Measurements from ENCODE around the gene MYBPH.

Gene MYBPH

DNA sequence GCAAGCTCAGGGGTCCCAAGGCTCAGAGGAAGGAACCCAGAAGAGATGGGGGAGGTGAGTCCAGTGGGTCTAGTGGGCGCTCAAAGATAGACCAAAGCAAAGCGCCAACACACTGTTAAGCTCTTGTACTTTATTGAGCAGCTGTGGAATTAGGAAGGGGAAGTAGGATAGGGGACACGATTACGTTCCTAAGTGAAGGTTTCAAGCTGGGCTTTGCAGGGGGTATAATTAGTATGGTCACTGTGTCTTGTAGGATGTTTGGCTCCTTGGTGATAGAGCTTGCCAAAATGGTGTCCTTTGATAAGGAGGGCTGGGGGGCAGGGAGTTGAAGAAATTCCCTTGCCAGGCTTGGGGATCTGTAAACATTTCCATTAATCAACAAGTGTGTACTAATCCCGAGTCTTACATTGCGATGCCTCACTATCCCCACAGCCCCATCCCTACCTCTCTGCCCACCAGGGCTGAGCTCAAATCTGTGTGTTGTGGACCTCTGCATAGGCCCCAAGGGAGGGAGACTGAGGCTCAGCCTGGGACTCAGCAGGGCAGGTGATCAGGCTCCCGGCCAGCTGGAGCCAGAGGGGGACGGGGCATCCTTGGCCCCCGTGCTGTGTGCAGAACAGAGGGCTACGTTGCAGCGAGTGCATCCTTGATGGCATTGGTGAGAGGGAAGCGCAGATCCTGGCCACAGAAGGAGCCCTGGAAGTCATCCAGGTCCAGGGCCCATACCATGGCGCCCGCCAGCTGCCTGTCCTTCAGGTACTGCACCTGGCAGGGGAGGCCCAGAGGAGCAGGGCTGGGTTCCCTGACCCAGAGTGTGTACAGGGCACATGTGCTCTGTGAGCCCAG lies 3.4 kb upstream of the MYBPH start:
- DNase-seq: no peak

DNA sequence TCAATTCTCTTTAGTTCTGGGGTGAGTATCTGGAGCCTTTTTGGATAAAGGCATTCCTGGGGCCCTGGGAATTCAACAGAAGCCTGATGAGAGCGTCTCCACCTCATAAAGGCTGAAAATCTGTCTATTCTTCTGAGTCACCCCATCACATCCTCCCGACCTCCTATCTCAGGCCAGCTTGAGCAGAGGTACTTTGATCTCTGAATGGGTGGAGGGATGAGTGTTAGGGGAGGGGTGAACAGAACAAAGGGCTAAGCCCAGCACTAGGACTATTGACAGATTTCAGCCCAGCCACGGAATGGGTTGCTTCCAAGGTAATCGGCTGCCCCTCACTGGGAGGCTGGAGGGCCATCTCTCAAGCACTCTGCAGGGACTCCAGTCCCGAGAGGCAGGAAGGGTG lies 2.5 kb upstream of the MYBPH start:
- DNase-seq: no peak

DNA sequence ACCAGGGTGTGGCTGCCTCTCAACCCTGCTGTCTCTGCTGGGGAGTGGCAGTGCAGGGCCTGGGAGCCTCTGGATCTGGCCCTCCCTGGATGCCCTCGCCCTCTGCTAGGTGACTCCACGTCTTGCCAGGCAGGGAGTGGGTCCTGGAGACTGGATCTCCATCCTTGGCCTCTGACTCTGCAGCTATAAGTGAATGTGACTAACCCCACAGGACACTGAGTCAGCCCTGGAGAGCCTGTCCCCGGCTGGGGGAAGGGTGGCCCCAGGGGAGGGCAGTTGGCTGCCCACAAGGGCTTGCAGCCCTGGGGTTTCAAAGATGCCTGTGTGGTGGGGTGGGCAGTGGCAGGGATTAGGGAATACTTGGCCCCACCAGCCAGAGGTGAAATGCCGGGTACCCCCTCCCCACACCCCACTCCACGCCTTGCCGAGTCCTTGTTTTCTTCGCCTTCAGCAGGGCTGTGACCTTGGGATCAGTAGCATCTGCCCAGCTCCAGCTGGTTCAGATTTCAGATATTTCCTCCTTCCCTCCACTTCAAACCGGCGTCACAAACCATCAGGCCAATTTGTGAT lies 1.9 kb upstream of the MYBPH start:
- no peak for DNase-seq

- DNase-seq: no peak
Measured at GRCh38 chr1:203177036-203177405, 1.4 kb upstream of the MYBPH start.

DNA sequence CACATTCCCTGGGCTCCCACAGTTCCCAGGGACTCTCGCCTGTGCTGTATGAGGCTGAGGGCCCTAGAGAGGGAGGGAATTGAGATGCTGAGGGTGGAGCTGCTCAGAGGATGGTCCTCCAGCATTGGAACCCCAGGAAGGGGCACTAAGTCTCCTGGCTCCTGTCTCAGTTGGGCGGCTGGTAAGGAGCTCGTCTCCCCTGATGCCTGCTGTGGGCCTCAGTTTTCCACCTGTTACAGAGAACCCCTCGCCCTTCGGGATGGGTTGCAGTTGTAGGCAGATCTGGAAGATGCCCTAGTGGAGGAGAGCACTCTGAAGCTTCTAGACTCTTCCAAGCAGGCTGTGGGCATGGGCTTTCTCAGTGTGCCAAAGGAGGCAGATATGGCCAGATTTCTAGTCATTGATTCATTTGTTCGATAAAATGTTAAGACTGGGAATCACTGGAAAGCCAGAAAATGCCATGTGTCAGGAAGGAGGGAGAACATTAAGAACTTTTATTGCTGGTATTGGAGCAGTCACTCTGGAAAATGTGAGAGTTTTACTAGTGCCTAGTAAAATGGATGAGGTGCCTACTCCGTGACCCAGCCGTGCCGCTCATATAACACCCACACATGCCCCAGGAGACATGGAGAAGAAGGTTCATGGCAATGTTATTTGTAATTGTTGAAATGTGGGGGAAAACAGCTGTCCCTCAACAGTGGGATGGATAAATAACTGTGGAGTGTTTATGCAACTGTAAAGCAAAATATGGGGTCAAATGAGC lies 828 bp upstream of the MYBPH start:
- DNase-seq: no peak

DNA sequence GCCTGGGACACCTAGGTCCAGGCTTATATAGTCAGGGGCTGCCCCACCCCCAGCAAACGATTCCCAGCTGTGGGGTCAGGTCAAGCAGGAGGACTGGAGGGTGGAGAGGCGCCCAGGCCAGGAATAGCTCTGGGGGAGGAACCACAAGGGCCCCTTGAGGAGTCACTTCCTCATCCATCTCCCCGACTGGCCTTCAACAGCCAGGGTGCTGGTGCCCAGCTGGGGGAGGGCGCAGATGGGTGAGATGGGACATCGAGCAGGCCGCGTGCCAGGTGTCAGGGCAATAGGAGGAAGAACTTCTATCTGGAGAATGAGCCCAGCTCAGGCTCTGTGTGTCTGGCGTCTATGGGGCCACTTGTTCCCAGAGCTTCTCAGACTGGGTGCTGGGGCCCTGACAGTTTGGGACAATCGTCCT lies 208 bp upstream of the MYBPH start:
- DNase-seq: no peak

DNA sequence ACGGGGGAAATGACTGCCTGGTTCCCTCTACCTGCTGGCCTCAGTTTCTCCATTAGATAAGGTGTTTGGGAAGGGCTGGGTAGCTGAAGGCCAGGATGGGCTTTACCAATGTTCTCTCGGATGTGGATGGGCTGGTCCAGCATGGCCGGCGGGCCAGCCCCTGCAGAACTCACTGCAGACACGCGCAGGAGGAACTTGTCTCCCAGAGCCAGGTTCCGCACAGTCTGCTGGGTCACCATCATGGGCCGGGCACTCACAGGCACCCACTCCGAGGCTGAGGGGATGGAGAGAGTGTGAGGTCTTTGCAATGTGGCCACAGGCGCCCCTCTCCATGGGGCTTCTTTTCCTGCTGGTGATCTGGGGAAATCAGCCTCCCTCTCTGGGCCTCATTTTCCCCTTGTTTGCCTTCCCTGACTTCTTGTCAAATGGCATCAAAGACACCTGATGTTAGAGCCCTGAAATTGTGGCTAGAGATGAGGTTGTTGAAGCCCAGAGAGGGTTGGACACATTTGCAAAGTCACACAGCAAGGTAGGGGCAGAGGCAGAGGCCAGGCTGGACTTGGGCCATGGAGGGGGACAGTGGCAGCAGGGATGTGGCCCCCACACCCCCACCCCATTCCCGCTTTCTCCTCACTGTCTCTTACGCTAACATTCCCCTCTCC lies 1.2 kb downstream of the MYBPH start:
- no peak for DNase-seq

- no peak for DNase-seq
Measured at GRCh38 chr1:203173566-203173965, 2.1 kb downstream of the MYBPH start.

GRCh38 chr1:203173011-203173555 lies 2.5 kb downstream of the MYBPH start:
- DNase-seq: no peak

DNA sequence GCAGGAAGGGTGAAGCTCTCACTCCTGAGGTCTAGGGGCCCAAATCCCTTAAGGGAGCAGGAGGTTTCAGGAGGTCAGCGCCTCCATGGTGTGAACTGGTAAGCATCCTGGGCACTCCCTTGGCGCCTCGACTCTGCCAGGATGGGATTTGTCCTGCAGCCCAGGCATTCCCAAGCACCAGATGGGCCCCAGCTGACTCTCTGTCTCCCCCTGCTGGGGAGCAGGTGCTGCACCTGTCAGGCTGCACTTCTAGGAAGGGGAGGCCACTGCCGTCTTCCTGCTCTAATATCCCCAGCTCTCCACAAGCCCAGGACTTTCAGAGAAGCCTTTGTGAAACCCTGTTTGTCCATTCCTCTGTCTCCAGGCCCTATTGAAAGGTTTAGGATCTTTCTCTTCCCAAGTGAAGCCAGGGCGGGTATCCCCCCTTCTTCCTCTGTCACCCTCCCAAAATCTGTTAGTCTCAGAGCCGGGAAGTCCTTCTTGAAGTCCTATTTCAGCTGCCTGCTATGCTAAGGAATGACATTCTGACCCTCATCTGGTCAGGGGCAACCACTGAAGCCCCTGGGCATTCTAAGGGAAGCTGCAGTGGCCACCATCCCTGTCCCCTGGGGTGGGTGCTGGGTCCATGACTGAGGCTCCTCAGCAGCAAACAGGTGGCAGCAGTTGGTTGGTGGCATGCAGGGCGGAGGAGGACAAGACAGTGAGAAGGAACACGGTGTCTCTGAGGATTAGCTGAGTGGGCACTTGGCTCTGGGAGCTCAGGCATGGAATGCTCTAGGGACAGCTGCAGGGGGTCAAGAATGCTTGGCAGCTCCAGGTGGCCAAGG lies 3.2 kb downstream of the MYBPH start:
- no peak for DNase-seq

GRCh38 chr1:203171341-203172183 lies 4.1 kb downstream of the MYBPH start:
- DNase-seq: no peak

DNA sequence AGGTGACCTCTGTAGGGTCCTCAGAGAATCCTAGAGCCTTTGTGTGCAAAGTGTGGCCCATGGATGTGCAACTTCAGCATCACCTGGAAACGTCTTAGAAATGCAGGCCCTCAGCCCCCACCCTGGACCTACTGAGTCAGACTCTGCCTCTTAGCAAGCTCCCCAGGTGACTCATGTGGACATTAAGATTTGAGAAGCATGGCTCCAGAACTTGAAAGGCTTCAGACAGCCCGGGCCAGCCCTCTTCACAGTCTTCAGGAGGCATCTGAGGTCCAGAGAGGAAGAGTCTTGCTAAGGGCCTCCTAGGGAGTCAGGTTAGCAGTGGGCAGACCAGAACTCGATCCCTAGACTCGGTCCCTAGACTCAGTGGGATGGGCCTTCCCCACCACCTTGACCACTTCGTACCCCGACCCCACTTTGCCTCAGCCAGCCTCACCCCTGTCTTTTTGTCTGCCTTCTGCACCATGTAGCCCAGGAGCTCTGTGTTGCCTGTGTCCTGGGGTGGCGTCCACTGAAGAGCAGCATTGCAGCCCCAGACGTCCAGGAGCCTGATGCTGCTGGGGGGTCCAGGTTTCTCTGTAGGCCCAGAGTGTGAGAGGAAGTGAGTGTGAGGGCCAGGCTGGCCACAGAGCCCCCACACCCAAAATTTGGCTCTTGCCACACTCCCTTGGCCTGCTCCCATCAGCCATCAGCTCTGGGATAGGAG lies 4.8 kb downstream of the MYBPH start:
- DNase-seq: no peak

- no peak for DNase-seq
Measured at GRCh38 chr1:203169770-203170520, 5.7 kb downstream of the MYBPH start.

- no peak for DNase-seq
Measured at GRCh38 chr1:203168991-203169390, 6.6 kb downstream of the MYBPH start.

- DNase-seq: no peak
Measured at GRCh38 chr1:203168256-203168786, 7.3 kb downstream of the MYBPH start.

DNA sequence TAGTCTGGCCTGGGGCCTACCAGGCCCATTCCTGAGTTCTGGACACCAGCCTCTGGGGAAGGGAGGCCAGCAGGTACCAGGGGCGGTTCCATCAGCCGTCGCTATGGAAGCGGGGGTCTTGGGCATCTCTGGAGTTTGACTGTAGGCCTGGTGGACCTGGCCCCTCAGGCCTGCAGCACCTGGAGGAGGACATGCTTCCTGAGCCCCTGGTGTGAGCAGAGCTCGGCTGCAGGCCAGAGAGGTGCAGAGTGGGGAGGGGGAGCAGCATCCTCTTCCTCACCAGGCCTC lies 7.8 kb downstream of the MYBPH start:
- no peak for DNase-seq

DNA sequence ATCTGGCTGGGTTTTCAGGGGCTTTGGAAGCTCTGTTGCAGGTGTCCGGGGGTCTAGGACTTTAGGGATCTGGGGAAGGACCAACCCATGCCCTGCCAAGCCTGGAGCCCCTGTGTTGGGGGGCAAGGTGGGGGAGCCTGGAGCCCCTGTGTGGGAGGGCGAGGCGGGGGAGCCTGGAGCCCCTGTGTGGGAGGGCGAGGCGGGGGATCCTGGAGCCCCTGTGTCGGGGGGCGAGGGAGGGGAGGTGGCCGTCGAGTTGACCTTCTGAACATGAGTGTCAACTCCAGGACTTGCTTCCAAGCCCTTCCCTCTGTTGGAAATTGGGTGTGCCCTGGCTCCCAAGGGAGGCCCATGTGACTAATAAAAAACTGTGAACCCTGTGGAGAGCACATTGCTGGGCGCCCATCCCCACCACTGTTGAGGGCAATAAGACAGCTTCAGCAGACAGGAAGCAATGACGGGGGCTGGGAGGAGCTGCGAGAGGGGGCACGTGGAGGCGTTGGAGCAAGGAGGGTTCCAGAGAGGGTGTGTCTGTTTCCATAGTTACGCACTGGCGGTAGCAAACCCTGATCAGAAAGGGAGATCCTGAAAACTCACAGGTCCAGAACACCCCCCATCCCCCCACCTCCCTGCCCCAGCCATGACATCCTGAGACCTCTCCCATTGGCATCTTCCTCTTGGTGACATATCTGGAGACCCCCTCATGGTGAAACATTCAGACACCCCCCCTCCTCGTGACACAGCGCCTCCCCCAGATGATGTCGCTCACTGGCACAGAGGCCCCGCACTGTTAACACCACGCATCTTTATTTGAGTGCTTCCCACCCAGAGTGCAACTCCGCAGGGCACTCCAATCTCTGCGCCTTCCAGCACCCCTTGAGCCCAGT lies 8.4 kb downstream of the MYBPH start:
- DNase-seq: no peak

Data from right kidney (tissue), 1 donor.